Astrocyte (in vitro differentiated cells and primary cell): Measurements from ENCODE around the gene NCSTN. TPM values are rescaled to one million over a fixed set of nuclear protein-coding genes. Genes with fewer than 3 reads are reported as not detected.

ENCODE experiments used
- DNase-seq: peaks from one replicate; pipeline ENCODE4 v3.0.0-alpha.2; 2010; ENCODE audit warnings: low read depth
- FAIRE-seq: peaks from 2 replicates; lab custom pipeline; 2011; peaks lifted over from hg19 to GRCh38; lab: Jason Lieb, UNC
- H2AFZ ChIP-seq: 2 replicates; pipeline ENCODE4 v1.6.0; 2012; ENCODE audit warnings: low read depth, low read length, inconsistent platforms
- H3K27ac ChIP-seq: 2 replicates; pipeline ENCODE4 v1.5.1; 2011; ENCODE audit warnings: low read depth, low read length, inconsistent platforms
- H3K27me3 ChIP-seq: 2 replicates; pipeline ENCODE4 v1.6.0; 2011; ENCODE audit warnings: low read length, inconsistent platforms; ENCODE audit not compliant: insufficient read depth
- H3K36me3 ChIP-seq: 2 replicates; pipeline ENCODE4 v1.5.1; 2011; ENCODE audit warnings: low read length, inconsistent platforms; ENCODE audit not compliant: insufficient read depth
- H3K4me1 ChIP-seq: 2 replicates; pipeline ENCODE4 v1.5.1; 2011; ENCODE audit warnings: low read length, inconsistent platforms; ENCODE audit not compliant: insufficient read depth
- H3K4me2 ChIP-seq: 2 replicates; pipeline ENCODE4 v1.6.0; 2012; ENCODE audit warnings: low read length, inconsistent platforms
- H3K4me3 ChIP-seq: 2 replicates; pipeline ENCODE4 v1.5.1; 2011; ENCODE audit warnings: low read depth, mild to moderate bottlenecking, low read length, inconsistent platforms; ENCODE audit not compliant: insufficient read depth
- H3K79me2 ChIP-seq: 2 replicates; pipeline ENCODE4 v1.6.0; 2012; ENCODE audit warnings: mild to moderate bottlenecking, low read length, inconsistent platforms; ENCODE audit not compliant: insufficient read depth
- H3K9ac ChIP-seq: 2 replicates; pipeline ENCODE4 v1.6.0; 2012; ENCODE audit warnings: mild to moderate bottlenecking, low read length, inconsistent platforms
- H3K9me3 ChIP-seq: 2 replicates; pipeline ENCODE4 v1.5.1; 2012; ENCODE audit warnings: low read depth, mild to moderate bottlenecking, low read length, inconsistent platforms; ENCODE audit not compliant: insufficient read depth
- H4K20me1 ChIP-seq: 2 replicates; pipeline ENCODE4 v1.6.0; 2012; ENCODE audit warnings: low read length, inconsistent platforms; ENCODE audit not compliant: insufficient read depth
- H3K27ac Mint-ChIP-seq: one replicate; pipeline ENCODE4 v1.8.0; 2021; ENCODE audit warnings: mild to moderate bottlenecking, mixed read lengths; ENCODE audit not compliant: unreplicated experiment
- H3K27me3 Mint-ChIP-seq: one replicate; pipeline ENCODE4 v1.8.0; 2021; ENCODE audit warnings: low read depth, mixed read lengths; ENCODE audit not compliant: unreplicated experiment
- H3K36me3 Mint-ChIP-seq: one replicate; pipeline ENCODE4 v1.8.0; 2021; ENCODE audit warnings: low read depth, mixed read lengths; ENCODE audit not compliant: unreplicated experiment
- H3K4me1 Mint-ChIP-seq: one replicate; pipeline ENCODE4 v1.8.0; 2021; ENCODE audit warnings: low read depth, mixed read lengths; ENCODE audit not compliant: unreplicated experiment
- H3K4me3 Mint-ChIP-seq: one replicate; pipeline ENCODE4 v1.8.0; 2021; ENCODE audit warnings: mild to moderate bottlenecking, moderate library complexity, mixed read lengths; ENCODE audit not compliant: unreplicated experiment
- H3K9me3 Mint-ChIP-seq: one replicate; pipeline ENCODE4 v1.8.0; 2021; ENCODE audit warnings: mild to moderate bottlenecking, mixed read lengths; ENCODE audit not compliant: unreplicated experiment
- CTCF ChIP-seq: IDR thresholded peaks from 2 replicates; pipeline ENCODE4 v1.5.1; 2011; ENCODE audit warnings: low read depth, mild to moderate bottlenecking, inconsistent platforms, low read length, moderate library complexity; ENCODE audit not compliant: insufficient read depth
- EZH2 ChIP-seq: IDR thresholded peaks from 2 replicates; pipeline ENCODE4 v1.6.1; 2012; ENCODE audit warnings: mild to moderate bottlenecking, low read length, inconsistent platforms; ENCODE audit not compliant: insufficient read depth
- total RNA-seq: library from RNA; stranded (reverse); gene quantifications from 2 replicates; pipeline ENCODE4 v1.2.1, GENCODE V29; 2021

The NCSTN gene
- total RNA-seq, 1 donor from 2014 or later: 171 TPM

GRCh38 chr1:160402001-160402795 is 59.0 kb downstream of the NCSTN start:
- no peaks in the 10 kb centered on the region for H3K27me3 Mint-ChIP-seq
- H3K27me3 ChIP-seq: no peaks in the 10 kb centered on the region
- TF ChIP-seq CTCF: no peak
- peaks cover 13% of the 10 kb centered on the region for H3K79me2 ChIP-seq
- H3K4me3 Mint-ChIP-seq: peak overlapping the region; percentile 92
- peaks cover 13% of the 10 kb centered on the region for H3K4me1 ChIP-seq
- peaks cover 17% of the 10 kb centered on the region for H4K20me1 ChIP-seq
- no peaks in the 10 kb centered on the region for H3K36me3 ChIP-seq
- H3K27ac ChIP-seq: no peak overlapping the region
- peak overlapping the region; percentile 30 for H3K27ac Mint-ChIP-seq
- no peaks in the 10 kb centered on the region for H3K36me3 Mint-ChIP-seq
- H3K4me3 ChIP-seq: peak overlapping the region; percentile 69
- H3K4me1 Mint-ChIP-seq: peaks cover 44% of the 10 kb centered on the region
- DNase-seq (no peak), FAIRE-seq (no peak)
- no peaks in the 10 kb centered on the region for H3K9me3 ChIP-seq
- H2AFZ ChIP-seq: no peak overlapping the region
- no peaks in the 10 kb centered on the region for H3K9me3 Mint-ChIP-seq
- no peak overlapping the region for H3K9ac ChIP-seq
- peak overlapping the region; percentile 88 for H3K4me2 ChIP-seq

GRCh38 chr1:160403244-160403643 is 60.1 kb downstream of the NCSTN start:
- Mint-ChIP-seq H3K4me1 (peaks cover 51% of the 10 kb centered on the region), H3K27me3 (no peaks in the 10 kb centered on the region), H3K9me3 (no peaks in the 10 kb centered on the region), H3K4me3 (peak overlapping the region; percentile 30), H3K36me3 (no peaks in the 10 kb centered on the region), H3K27ac (no peak overlapping the region)
- H3K36me3 ChIP-seq: no peaks in the 10 kb centered on the region
- no peak overlapping the region for H3K4me2 ChIP-seq
- no peak overlapping the region for H3K27ac ChIP-seq
- DNase-seq (no peak), FAIRE-seq (no peak)
- TF ChIP-seq EZH2 (no peak), CTCF (no peak)
- H3K9ac ChIP-seq: no peak overlapping the region
- H4K20me1 ChIP-seq: peaks cover 21% of the 10 kb centered on the region
- H3K4me3 ChIP-seq: no peak overlapping the region
- peaks cover 13% of the 10 kb centered on the region for H3K79me2 ChIP-seq
- no peaks in the 10 kb centered on the region for H3K9me3 ChIP-seq
- H2AFZ ChIP-seq: no peak overlapping the region
- no peaks in the 10 kb centered on the region for H3K27me3 ChIP-seq
- H3K4me1 ChIP-seq: peaks cover 20% of the 10 kb centered on the region

- Histone ChIP-seq H3K27me3 (no peaks in the 10 kb centered on the region), H3K27ac (no peak overlapping the region), H3K79me2 (peaks cover 13% of the 10 kb centered on the region), H4K20me1 (peaks cover 21% of the 10 kb centered on the region), H3K4me2 (no peak overlapping the region), H3K4me3 (no peak overlapping the region), H3K9me3 (no peaks in the 10 kb centered on the region), H3K36me3 (no peaks in the 10 kb centered on the region), H3K9ac (no peak overlapping the region), H3K4me1 (peaks cover 24% of the 10 kb centered on the region), H2AFZ (no peak overlapping the region)
- DNase-seq (no peak), FAIRE-seq (no peak)
- peaks cover 2% of the 10 kb centered on the region for H3K36me3 Mint-ChIP-seq
- peak overlapping the region; percentile 23 for H3K4me3 Mint-ChIP-seq
- no peaks in the 10 kb centered on the region for H3K9me3 Mint-ChIP-seq
- no peak overlapping the region for H3K27ac Mint-ChIP-seq
- no peaks in the 10 kb centered on the region for H3K27me3 Mint-ChIP-seq
- TF ChIP-seq CTCF (no peak), EZH2 (no peak)
- H3K4me1 Mint-ChIP-seq: peaks cover 56% of the 10 kb centered on the region
Measured at GRCh38 chr1:160404094-160404493, 60.9 kb downstream of the NCSTN start.
